Measurements from ENCODE around the gene GAL. TPM values are rescaled to one million over a fixed set of nuclear protein-coding genes. Genes with fewer than 3 reads are reported as not detected.

Gene GAL
- total and polyA plus RNA-seq, 2 experiments from 2014 or later, result 0.83 to 5.9 TPM

GRCh38 chr11:68657021-68657780, 27.1 kb upstream of the GAL start:
- no peaks in the 10 kb centered on the region for H3K27me3 ChIP-seq
- no peak for TF ChIP-seq CTCF (IDR thresholded peaks at IDR 0.05; ENCODE audit: low read depth, low read length)
- no peak overlapping the region for H3K27ac ChIP-seq
- H3K4me1 ChIP-seq (ENCODE audit: low read depth), result no peaks in the 10 kb centered on the region
- H3K4me3 ChIP-seq, result no peak overlapping the region
- no peaks in the 10 kb centered on the region for H3K36me3 ChIP-seq
- no peak for DNase-seq (ENCODE audit: low read depth in 1 of 2, low spot score in 1 of 2)
- no peaks in the 10 kb centered on the region for H3K9me3 ChIP-seq (ENCODE audit: low read depth)

- Histone ChIP-seq H3K27me3 (no peaks in the 10 kb centered on the region), H3K4me1 (ENCODE audit: low read depth) (no peaks in the 10 kb centered on the region), H3K36me3 (no peaks in the 10 kb centered on the region), H3K4me3 (no peak overlapping the region), H3K9me3 (ENCODE audit: low read depth) (no peaks in the 10 kb centered on the region), H3K27ac (no peak overlapping the region)
- TF ChIP-seq CTCF (IDR thresholded peaks at IDR 0.05; ENCODE audit: low read depth, low read length), result no peak
- DNase-seq (ENCODE audit: low read depth in 1 of 2, low spot score in 1 of 2), result peak in 1 of 2 donors; percentile 32
These were observed 26.2 kb upstream of the GAL start for GRCh38 chr11:68658097-68658496.

- peak in 1 of 2 donors; percentile 72 for DNase-seq (ENCODE audit: low read depth in 1 of 2, low spot score in 1 of 2)
- Histone ChIP-seq H3K9me3 (ENCODE audit: low read depth) (no peaks in the 10 kb centered on the region), H3K4me3 (no peak overlapping the region), H3K27ac (no peak overlapping the region), H3K27me3 (no peaks in the 10 kb centered on the region), H3K4me1 (ENCODE audit: low read depth) (no peaks in the 10 kb centered on the region), H3K36me3 (no peaks in the 10 kb centered on the region)
- no peak for TF ChIP-seq CTCF (IDR thresholded peaks at IDR 0.05; ENCODE audit: low read depth, low read length)
These were observed 25.7 kb upstream of the GAL start for GRCh38 chr11:68658661-68659060.

GRCh38 chr11:68659158-68659921, 25.0 kb upstream of the GAL start:
- no peaks in the 10 kb centered on the region for H3K9me3 ChIP-seq (ENCODE audit: low read depth)
- peak in 1 of 2 donors; percentile 99 for DNase-seq (ENCODE audit: low read depth in 1 of 2, low spot score in 1 of 2)
- H3K36me3 ChIP-seq, result no peaks in the 10 kb centered on the region
- H3K4me3 ChIP-seq, result no peak overlapping the region
- H3K4me1 ChIP-seq (ENCODE audit: low read depth), result no peaks in the 10 kb centered on the region
- H3K27ac ChIP-seq, result no peak overlapping the region
- TF ChIP-seq CTCF (IDR thresholded peaks at IDR 0.05; ENCODE audit: low read depth, low read length), result no peak
- no peaks in the 10 kb centered on the region for H3K27me3 ChIP-seq

- H3K4me1 ChIP-seq (ENCODE audit: low read depth), result no peaks in the 10 kb centered on the region
- no peaks in the 10 kb centered on the region for H3K36me3 ChIP-seq
- no peaks in the 10 kb centered on the region for H3K27me3 ChIP-seq
- no peak for TF ChIP-seq CTCF (IDR thresholded peaks at IDR 0.05; ENCODE audit: low read depth, low read length)
- no peak for DNase-seq (ENCODE audit: low read depth in 1 of 2, low spot score in 1 of 2)
- no peaks in the 10 kb centered on the region for H3K9me3 ChIP-seq (ENCODE audit: low read depth)
- H3K4me3 ChIP-seq, result no peak overlapping the region
- no peak overlapping the region for H3K27ac ChIP-seq
These were observed 24.1 kb upstream of the GAL start for GRCh38 chr11:68660066-68660810.
